Measurements from ENCODE around the gene PITPNM3. TPM values are rescaled to one million over a fixed set of nuclear protein-coding genes. Genes with fewer than 3 reads are reported as not detected.

PITPNM3 gene
- total and polyA plus RNA-seq, 4 donors = 0.38 to 3.6 (median 1.2) TPM

DNA sequence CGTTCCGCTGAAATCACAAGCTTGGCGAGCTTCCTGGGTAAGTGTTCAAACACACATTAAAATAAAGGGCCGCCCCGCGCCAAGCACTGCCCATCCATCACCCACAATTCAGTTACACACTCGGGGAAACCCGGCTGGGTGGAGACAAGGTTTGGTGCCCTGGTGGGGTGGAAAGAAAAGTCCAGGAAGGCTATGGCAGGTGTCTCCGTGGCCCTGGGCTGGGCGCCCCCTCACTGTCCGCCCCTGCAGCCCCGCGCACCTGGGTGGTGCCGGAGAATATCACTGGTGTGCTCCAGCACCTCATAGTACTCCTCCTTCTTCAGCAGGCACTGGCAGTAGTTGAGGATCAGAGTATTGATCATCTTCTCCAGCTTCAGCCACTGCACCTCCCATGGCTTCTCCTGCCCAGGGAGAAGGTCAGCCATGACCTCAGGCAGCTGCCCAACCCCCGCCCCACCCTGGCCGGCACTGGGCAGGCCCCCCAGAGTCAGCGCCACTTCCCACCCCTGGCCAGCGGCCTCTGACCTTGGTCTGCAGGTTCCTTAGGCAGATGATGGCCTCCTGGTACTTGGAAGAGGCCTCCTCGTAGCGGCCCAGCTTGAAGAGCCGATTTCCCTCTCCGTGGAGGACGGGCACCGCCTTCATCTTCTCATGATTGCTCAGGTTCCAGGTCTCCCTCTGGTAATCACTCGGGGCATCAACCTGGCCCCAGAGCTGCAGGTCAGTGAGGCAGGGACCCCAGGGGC, 129.8 kb downstream of the PITPNM3 start:
- Histone ChIP-seq H3K36me3 (ENCODE audit: control insufficient read depth in 1 of 2, insufficient read depth in 2 of 2, low read length in 1 of 2) (no peaks in the 10 kb centered on the region), H3K27me3 (ENCODE audit: control insufficient read depth in 1 of 2, insufficient read depth in 2 of 2, low read length in 1 of 2) (no peaks in the 10 kb centered on the region), H3K4me1 (ENCODE audit: control insufficient read depth in 1 of 2, insufficient read depth in 2 of 2, low read length in 2 of 2) (no peaks in the 10 kb centered on the region), H3K9me3 (ENCODE audit: control insufficient read depth, low read length) (no peaks in the 10 kb centered on the region), H3K4me3 (ENCODE audit: low read length in 2 of 2) (no peak overlapping the region), H3K27ac (ENCODE audit: low read depth in 1 of 2, low read length in 2 of 2) (no peak overlapping the region)
- intact Hi-C loops (cut with DNase I) = no loop called here
- 86 to 88% methylated on average over 25 of the region's 25 CpGs for WGBS, 2 donors
- no peak for ATAC-seq (ENCODE audit: low FRiP score)
- peak in 1 of 2 donors; percentile 64 for DNase-seq

DNA sequence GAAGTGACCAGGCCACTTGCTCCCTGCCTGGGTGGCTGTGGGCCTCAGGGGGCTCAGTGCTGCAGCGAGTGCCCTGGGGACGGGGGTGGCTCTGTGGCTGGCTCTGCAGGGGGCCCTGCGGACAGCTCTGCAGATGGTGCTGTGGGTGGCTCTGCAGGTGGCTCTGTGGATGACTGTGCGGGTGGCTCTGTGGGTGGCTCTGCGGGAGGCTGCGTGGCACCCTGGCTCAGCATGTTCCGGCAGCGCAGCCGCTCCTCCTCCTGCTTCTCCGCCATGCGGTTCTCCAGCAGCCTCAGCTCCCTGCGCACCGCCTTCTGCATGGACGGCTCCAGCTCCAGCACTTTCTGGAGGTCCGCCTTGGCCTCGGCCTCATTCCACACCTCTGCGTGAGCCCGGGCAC, 130.9 kb downstream of the PITPNM3 start:
- peak in 1 of 2 donors; percentile 65 for DNase-seq
- Histone ChIP-seq H3K4me3 (ENCODE audit: low read length in 2 of 2) (no peak overlapping the region), H3K27me3 (ENCODE audit: control insufficient read depth in 1 of 2, insufficient read depth in 2 of 2, low read length in 1 of 2) (no peaks in the 10 kb centered on the region), H3K36me3 (ENCODE audit: control insufficient read depth in 1 of 2, insufficient read depth in 2 of 2, low read length in 1 of 2) (no peaks in the 10 kb centered on the region), H3K9me3 (ENCODE audit: control insufficient read depth, low read length) (no peaks in the 10 kb centered on the region), H3K4me1 (ENCODE audit: control insufficient read depth in 1 of 2, insufficient read depth in 2 of 2, low read length in 2 of 2) (no peaks in the 10 kb centered on the region), H3K27ac (ENCODE audit: low read depth in 1 of 2, low read length in 2 of 2) (no peak overlapping the region)
- no peak for ATAC-seq (ENCODE audit: low FRiP score)
- WGBS, 2 donors = 89 to 90% methylated on average over 18 of the region's 18 CpGs
- intact Hi-C loops (cut with DNase I) = no loop called here

DNA sequence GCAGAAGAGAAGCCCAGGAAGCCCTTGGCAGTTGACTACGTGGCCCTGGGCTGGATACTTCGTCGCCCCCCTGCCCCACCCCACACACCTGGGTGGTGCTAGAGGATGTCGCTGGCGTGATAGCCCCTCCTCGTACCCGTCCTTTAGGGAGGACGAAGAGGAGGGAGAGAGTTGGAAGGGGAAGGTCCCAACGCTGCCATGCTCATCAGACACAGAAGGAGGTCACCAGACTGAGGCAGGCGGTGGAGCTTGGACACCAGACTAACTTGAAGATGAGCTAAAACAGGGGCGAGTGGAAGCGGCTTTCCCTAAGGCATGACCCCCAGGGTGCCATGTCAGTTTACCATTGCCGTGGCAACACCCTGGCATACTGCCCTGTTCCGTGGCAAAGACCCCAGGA, 132.4 kb downstream of the PITPNM3 start:
- intact Hi-C loops (cut with DNase I) = loop anchor here in 1 of 2 donors (2.0 kb wide), 1 partner anchor 837 kb away; no protein-coding TSS in a partner anchor
- H3K27me3 ChIP-seq (ENCODE audit: control insufficient read depth in 1 of 2, insufficient read depth in 2 of 2, low read length in 1 of 2) = no peaks in the 10 kb centered on the region
- H3K4me3 ChIP-seq (ENCODE audit: low read length in 2 of 2) = no peak overlapping the region
- DNase-seq = peak in 1 of 2 donors; percentile 42
- no peak for ATAC-seq (ENCODE audit: low FRiP score)
- no peak overlapping the region for H3K27ac ChIP-seq (ENCODE audit: low read depth in 1 of 2, low read length in 2 of 2)
- no peaks in the 10 kb centered on the region for H3K4me1 ChIP-seq (ENCODE audit: control insufficient read depth in 1 of 2, insufficient read depth in 2 of 2, low read length in 2 of 2)
- no peaks in the 10 kb centered on the region for H3K9me3 ChIP-seq (ENCODE audit: control insufficient read depth, low read length)
- WGBS, 2 donors = 69 to 70% methylated on average over 14 of the region's 14 CpGs
- H3K36me3 ChIP-seq (ENCODE audit: control insufficient read depth in 1 of 2, insufficient read depth in 2 of 2, low read length in 1 of 2) = no peaks in the 10 kb centered on the region

DNA sequence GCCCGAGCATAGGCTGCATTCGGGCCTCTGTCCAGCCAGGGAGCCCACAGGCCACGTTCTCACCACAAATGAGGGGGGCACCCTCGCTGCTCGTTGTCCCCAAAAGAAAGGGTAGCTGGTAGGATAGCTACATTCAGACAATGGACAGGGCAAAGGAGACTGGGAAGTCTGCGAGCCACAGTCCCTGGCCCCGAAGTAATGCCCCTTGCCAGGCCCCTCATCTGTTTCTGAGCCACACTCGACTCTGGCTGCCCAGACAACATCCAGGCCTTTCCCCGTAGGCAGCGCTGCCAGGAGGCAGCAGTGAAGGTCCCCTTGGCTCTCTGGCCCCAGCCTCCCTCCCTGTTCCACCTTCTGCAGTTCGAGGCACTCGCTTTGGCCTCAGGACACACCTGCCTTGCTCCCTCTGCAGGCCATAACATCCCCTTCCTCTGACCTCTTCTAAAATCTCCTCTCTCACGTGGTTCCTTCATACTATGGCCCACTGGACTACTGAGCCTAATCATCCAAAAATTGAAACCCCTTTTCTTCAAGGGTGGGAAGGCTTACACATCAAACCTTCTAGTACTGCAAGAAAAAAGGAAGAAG, 133.6 kb downstream of the PITPNM3 start:
- Histone ChIP-seq H3K27me3 (ENCODE audit: control insufficient read depth in 1 of 2, insufficient read depth in 2 of 2, low read length in 1 of 2) (no peaks in the 10 kb centered on the region), H3K9me3 (ENCODE audit: control insufficient read depth, low read length) (no peaks in the 10 kb centered on the region), H3K4me1 (ENCODE audit: control insufficient read depth in 1 of 2, insufficient read depth in 2 of 2, low read length in 2 of 2) (no peaks in the 10 kb centered on the region), H3K36me3 (ENCODE audit: control insufficient read depth in 1 of 2, insufficient read depth in 2 of 2, low read length in 1 of 2) (no peaks in the 10 kb centered on the region), H3K4me3 (ENCODE audit: low read length in 2 of 2) (no peak overlapping the region), H3K27ac (ENCODE audit: low read depth in 1 of 2, low read length in 2 of 2) (no peak overlapping the region)
- WGBS, 2 donors = 61 to 73% methylated on average over 13 of the region's 13 CpGs
- ATAC-seq (ENCODE audit: low FRiP score) (no peak), DNase-seq (no peak)
- intact Hi-C loops (cut with DNase I) = loop anchor here (1.0 to 2.0 kb wide), 2 partner anchors 835 to 836 kb away; no protein-coding TSS in a partner anchor

DNA sequence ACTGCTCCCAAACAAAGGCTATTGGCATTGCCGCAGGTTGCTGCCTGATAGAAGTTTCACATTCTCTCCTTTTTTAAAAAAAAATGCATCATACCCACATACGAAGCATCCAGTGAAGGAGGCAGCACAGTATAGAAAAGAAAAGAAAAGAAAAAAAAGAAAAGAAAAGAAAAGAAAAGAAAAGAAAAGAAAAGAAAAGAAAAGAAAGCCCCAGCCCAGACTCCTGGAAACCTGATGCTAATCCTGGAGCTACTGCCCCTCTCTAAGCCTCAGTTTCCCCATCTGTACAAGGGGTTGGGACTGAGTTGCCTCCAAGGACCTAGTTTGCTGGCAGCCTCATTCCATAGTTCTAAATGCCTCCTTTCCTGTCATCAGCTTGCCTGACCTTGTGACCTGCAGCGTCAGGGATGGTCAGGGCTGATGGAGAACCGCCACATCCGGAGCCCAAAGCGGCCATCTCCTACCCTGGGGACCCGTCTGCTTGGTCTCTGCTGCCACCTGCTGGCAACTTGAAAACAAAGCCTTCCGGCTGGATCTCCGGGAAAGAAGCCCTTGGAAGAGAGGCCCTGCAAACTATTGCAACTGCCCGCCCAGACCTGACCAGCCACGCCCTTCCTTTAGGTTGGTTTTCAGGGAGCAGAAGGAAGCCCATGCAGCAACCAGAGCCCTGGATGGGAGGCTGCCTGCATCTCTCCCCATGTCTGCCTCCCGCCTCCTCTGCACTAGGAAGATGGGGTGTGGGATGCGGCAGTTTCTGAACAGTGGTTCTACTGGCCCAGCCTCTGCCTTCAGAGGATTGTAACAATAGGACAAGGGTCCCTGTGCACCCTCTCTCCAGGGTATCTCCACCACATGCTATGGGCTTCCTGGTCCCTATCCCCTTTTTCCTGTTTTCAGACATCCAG, 134.4 kb downstream of the PITPNM3 start:
- 23 to 24% methylated on average over 13 of the region's 13 CpGs for WGBS, 2 donors
- Histone ChIP-seq H3K27ac (ENCODE audit: low read depth in 1 of 2, low read length in 2 of 2) (no peak overlapping the region), H3K27me3 (ENCODE audit: control insufficient read depth in 1 of 2, insufficient read depth in 2 of 2, low read length in 1 of 2) (no peaks in the 10 kb centered on the region), H3K9me3 (ENCODE audit: control insufficient read depth, low read length) (no peaks in the 10 kb centered on the region), H3K36me3 (ENCODE audit: control insufficient read depth in 1 of 2, insufficient read depth in 2 of 2, low read length in 1 of 2) (no peaks in the 10 kb centered on the region), H3K4me1 (ENCODE audit: control insufficient read depth in 1 of 2, insufficient read depth in 2 of 2, low read length in 2 of 2) (no peaks in the 10 kb centered on the region), H3K4me3 (ENCODE audit: low read length in 2 of 2) (no peak overlapping the region)
- DNase-seq (peak; percentile 86 to 91), ATAC-seq (ENCODE audit: low FRiP score) (peak; percentile 77)
- intact Hi-C loops (cut with DNase I) = loop anchor here (1.0 to 2.0 kb wide), 2 partner anchors 835 kb away; no protein-coding TSS in a partner anchor

DNA sequence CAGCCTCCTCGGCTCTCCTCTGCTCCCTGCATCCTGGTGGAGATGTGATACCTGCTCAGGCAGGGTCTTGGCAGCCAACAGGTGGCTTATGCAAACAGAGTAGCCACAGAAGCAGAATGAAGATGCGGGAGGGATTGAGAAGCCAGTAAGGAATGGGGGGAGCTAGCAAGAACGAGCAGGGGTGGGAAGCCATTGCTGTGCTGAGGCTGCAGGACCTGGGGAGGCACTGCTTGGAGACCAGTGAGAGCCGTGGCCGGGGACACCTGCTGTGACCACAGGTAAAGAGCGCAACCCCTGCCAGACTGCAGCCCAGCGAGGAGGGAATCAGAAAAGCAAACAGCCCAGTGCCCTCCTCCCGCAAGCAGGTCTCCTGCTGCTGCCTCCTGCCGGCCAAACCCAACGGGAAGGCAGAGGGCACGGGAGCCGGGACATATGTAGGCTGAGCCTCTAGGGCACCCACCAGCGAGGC, 136.1 kb downstream of the PITPNM3 start:
- intact Hi-C loops (cut with DNase I) = no loop called here
- H3K27ac ChIP-seq (ENCODE audit: low read depth in 1 of 2, low read length in 2 of 2) = no peak overlapping the region
- no peaks in the 10 kb centered on the region for H3K36me3 ChIP-seq (ENCODE audit: control insufficient read depth in 1 of 2, insufficient read depth in 2 of 2, low read length in 1 of 2)
- H3K27me3 ChIP-seq (ENCODE audit: control insufficient read depth in 1 of 2, insufficient read depth in 2 of 2, low read length in 1 of 2) = no peaks in the 10 kb centered on the region
- no peak for ATAC-seq (ENCODE audit: low FRiP score)
- H3K9me3 ChIP-seq (ENCODE audit: control insufficient read depth, low read length) = no peaks in the 10 kb centered on the region
- 12 to 16% methylated on average over 13 of the region's 13 CpGs for WGBS, 2 donors
- H3K4me1 ChIP-seq (ENCODE audit: control insufficient read depth in 1 of 2, insufficient read depth in 2 of 2, low read length in 2 of 2) = no peaks in the 10 kb centered on the region
- DNase-seq = no peak
- H3K4me3 ChIP-seq (ENCODE audit: low read length in 2 of 2) = no peak overlapping the region

DNA sequence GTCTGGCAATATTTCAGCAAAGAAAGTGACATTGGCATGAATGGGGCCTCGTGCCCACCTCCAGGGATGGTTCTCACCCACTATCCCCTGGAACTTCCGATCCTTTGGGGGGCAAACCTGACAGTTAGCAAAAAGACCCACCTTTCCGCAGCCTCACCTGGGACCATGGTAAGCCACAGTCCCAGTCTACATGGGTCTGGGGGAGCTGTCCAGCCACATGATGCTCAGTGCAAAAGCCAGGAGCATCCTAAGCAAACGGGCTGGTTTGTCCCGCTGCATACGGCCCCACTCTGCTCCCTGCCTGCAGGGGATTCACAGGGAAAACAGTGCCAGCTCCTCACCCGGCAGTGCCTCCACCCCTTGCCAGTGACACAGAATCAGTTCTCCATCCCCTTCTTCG, 140.7 kb downstream of the PITPNM3 start:
- H3K27me3 ChIP-seq (ENCODE audit: control insufficient read depth in 1 of 2, insufficient read depth in 2 of 2, low read length in 1 of 2) = no peaks in the 10 kb centered on the region
- H3K27ac ChIP-seq (ENCODE audit: low read depth in 1 of 2, low read length in 2 of 2) = no peak overlapping the region
- intact Hi-C loops (cut with DNase I) = no loop called here
- no peaks in the 10 kb centered on the region for H3K9me3 ChIP-seq (ENCODE audit: control insufficient read depth, low read length)
- no peaks in the 10 kb centered on the region for H3K36me3 ChIP-seq (ENCODE audit: control insufficient read depth in 1 of 2, insufficient read depth in 2 of 2, low read length in 1 of 2)
- H3K4me3 ChIP-seq (ENCODE audit: low read length in 2 of 2) = no peak overlapping the region
- 59 to 67% methylated on average over 8 of the region's 8 CpGs for WGBS, 2 donors
- ATAC-seq (ENCODE audit: low FRiP score) = no peak
- no peak for DNase-seq
- H3K4me1 ChIP-seq (ENCODE audit: control insufficient read depth in 1 of 2, insufficient read depth in 2 of 2, low read length in 2 of 2) = no peaks in the 10 kb centered on the region

DNA sequence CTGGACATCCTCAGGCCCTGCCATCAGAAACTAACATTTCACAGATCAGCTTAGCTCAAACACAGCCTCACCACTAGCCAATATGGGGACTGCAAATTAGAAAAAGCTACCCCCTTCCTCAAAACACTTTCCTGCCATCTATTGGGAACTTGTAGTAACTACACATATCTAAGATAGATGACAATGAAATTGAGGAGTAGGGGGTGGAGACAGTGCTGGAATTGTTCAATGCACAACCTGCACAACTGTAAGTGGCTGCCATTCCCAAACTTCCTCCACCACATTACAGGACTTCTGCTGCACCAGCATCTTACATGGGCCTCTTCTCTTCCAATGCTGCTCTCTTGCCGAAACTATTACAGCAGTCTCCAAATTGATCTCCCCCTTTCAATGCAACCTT, 143.3 kb downstream of the PITPNM3 start:
- WGBS, 2 donors = 93 to 95% methylated on average over 1 of the region's 1 CpG
- no peaks in the 10 kb centered on the region for H3K36me3 ChIP-seq (ENCODE audit: control insufficient read depth in 1 of 2, insufficient read depth in 2 of 2, low read length in 1 of 2)
- no peaks in the 10 kb centered on the region for H3K9me3 ChIP-seq (ENCODE audit: control insufficient read depth, low read length)
- no peaks in the 10 kb centered on the region for H3K4me1 ChIP-seq (ENCODE audit: control insufficient read depth in 1 of 2, insufficient read depth in 2 of 2, low read length in 2 of 2)
- no peak overlapping the region for H3K27ac ChIP-seq (ENCODE audit: low read depth in 1 of 2, low read length in 2 of 2)
- intact Hi-C loops (cut with DNase I) = no loop called here
- ATAC-seq (ENCODE audit: low FRiP score) (no peak), DNase-seq (no peak)
- H3K4me3 ChIP-seq (ENCODE audit: low read length in 2 of 2) = no peak overlapping the region
- no peaks in the 10 kb centered on the region for H3K27me3 ChIP-seq (ENCODE audit: control insufficient read depth in 1 of 2, insufficient read depth in 2 of 2, low read length in 1 of 2)
